ENCODE results near the gene CLEC16A. TPM values are rescaled to one million over a fixed set of nuclear protein-coding genes. Genes with fewer than 3 reads are reported as not detected.

Gene CLEC16A
- total RNA-seq, 4 donors from 2014 or later = 29.5 to 58.8 (median 48.4) TPM

- DNase-seq = no peak
- Histone ChIP-seq H3K27ac (no peak overlapping the region), H3K27me3 (no peaks in the 10 kb centered on the region), H3K4me1 (peaks cover 0 to 6% of the 10 kb centered on the region in 2 donors), H3K9me3 (no peaks in the 10 kb centered on the region), H3K4me3 (replicated peaks in 1 of 3) (no peak overlapping the region), H3K36me3 (peaks cover 6 to 17% of the 10 kb centered on the region in 2 donors)
- 84 to 93% methylated on average over 6 of the region's 6 CpGs for WGBS, 2 donors
- no peak for TF ChIP-seq POLR2A (IDR thresholded peaks at IDR 0.05)
- no peak for TF ChIP-seq CTCF (IDR thresholded peaks at IDR 0.05)
- intact Hi-C loops (cut with DNase I) = no loop called here
Observed at GRCh38 chr16:10994571-10994970, 50.2 kb downstream of the CLEC16A start.

- intact Hi-C loops (cut with DNase I) = no loop called here
- peaks cover 6 to 17% of the 10 kb centered on the region in 2 donors for H3K36me3 ChIP-seq
- peaks cover 0 to 6% of the 10 kb centered on the region in 2 donors for H3K4me1 ChIP-seq
- no peak for DNase-seq
- no peak overlapping the region for H3K4me3 ChIP-seq (replicated peaks in 1 of 3)
- H3K27me3 ChIP-seq = no peaks in the 10 kb centered on the region
- H3K27ac ChIP-seq = no peak overlapping the region
- no peaks in the 10 kb centered on the region for H3K9me3 ChIP-seq
- 84 to 86% methylated on average over 5 of the region's 5 CpGs for whole genome bisulfite sequencing, 2 donors
- TF ChIP-seq CTCF (IDR thresholded peaks at IDR 0.05) (no peak), POLR2A (IDR thresholded peaks at IDR 0.05) (no peak)
Observed at GRCh38 chr16:10995565-10995964, 51.2 kb downstream of the CLEC16A start.

GRCh38 chr16:10997485-10997884, 53.1 kb downstream of the CLEC16A start:
- WGBS, 2 donors = 94 to 95% methylated on average over 4 of the region's 4 CpGs
- DNase-seq = no peak
- H3K4me3 ChIP-seq (replicated peaks in 1 of 3) = no peak overlapping the region
- H3K27ac ChIP-seq = no peak overlapping the region
- H3K36me3 ChIP-seq = peaks cover 6 to 17% of the 10 kb centered on the region in 2 donors
- H3K9me3 ChIP-seq = no peaks in the 10 kb centered on the region
- H3K27me3 ChIP-seq = no peaks in the 10 kb centered on the region
- TF ChIP-seq POLR2A (IDR thresholded peaks at IDR 0.05) = no peak
- TF ChIP-seq CTCF (IDR thresholded peaks at IDR 0.05) = no peak
- peaks cover 0 to 6% of the 10 kb centered on the region in 2 donors for H3K4me1 ChIP-seq
- intact Hi-C loops (cut with DNase I) = no loop called here

GRCh38 chr16:10999300-10999699, 54.9 kb downstream of the CLEC16A start:
- WGBS, 2 donors = 94 to 96% methylated on average over 3 of the region's 3 CpGs
- DNase-seq = no peak
- H3K27ac ChIP-seq = no peak overlapping the region
- H3K36me3 ChIP-seq = peaks cover under 1 to 22% of the 10 kb centered on the region in 2 donors
- TF ChIP-seq CTCF (IDR thresholded peaks at IDR 0.05) (no peak), POLR2A (IDR thresholded peaks at IDR 0.05) (no peak)
- H3K9me3 ChIP-seq = no peaks in the 10 kb centered on the region
- H3K4me1 ChIP-seq = peaks cover 4 to 5% of the 10 kb centered on the region in 2 donors
- H3K4me3 ChIP-seq (replicated peaks in 1 of 3) = no peak overlapping the region
- no peaks in the 10 kb centered on the region for H3K27me3 ChIP-seq
- intact Hi-C loops (cut with DNase I) = no loop called here

- peaks cover 0 to 9% of the 10 kb centered on the region in 2 donors for H3K36me3 ChIP-seq
- intact Hi-C loops (cut with DNase I) = no loop called here
- no peaks in the 10 kb centered on the region for H3K27me3 ChIP-seq
- TF ChIP-seq POLR2A (IDR thresholded peaks at IDR 0.05) = no peak
- no peak overlapping the region for H3K27ac ChIP-seq
- 93 to 98% methylated on average over 7 of the region's 7 CpGs for WGBS, 2 donors
- DNase-seq = no peak
- peaks cover 16 to 23% of the 10 kb centered on the region in 2 donors for H3K4me1 ChIP-seq
- no peak overlapping the region for H3K4me3 ChIP-seq (replicated peaks in 1 of 3)
- H3K9me3 ChIP-seq = no peaks in the 10 kb centered on the region
Observed at GRCh38 chr16:11001611-11002010, 57.2 kb downstream of the CLEC16A start.

- Histone ChIP-seq H3K27me3 (no peaks in the 10 kb centered on the region), H3K4me3 (replicated peaks in 1 of 3) (no peak overlapping the region), H3K36me3 (peaks cover 0 to 9% of the 10 kb centered on the region in 2 donors), H3K27ac (no peak overlapping the region), H3K9me3 (no peaks in the 10 kb centered on the region), H3K4me1 (peaks cover 16 to 38% of the 10 kb centered on the region in 2 donors)
- no peak for DNase-seq
- intact Hi-C loops (cut with DNase I) = no loop called here
- TF ChIP-seq CTCF (IDR thresholded peaks at IDR 0.05) (no peak), POLR2A (IDR thresholded peaks at IDR 0.05) (no peak)
- WGBS, 2 donors = 93 to 95% methylated on average over 15 to 16 of the region's 16 CpGs
Observed at GRCh38 chr16:11003141-11003540, 58.8 kb downstream of the CLEC16A start.

Measured in thyroid gland (tissue), 4 donors.